GM13976 (cell line): ENCODE data around the gene UBE2Q1.

Experiments used
- DNase-seq: peaks from one replicate; pipeline ENCODE4 v3.0.0; 2012; ENCODE audit warnings: low spot score
- in situ Hi-C: fragments of 300-500 bp; cut with MboI; formaldehyde crosslinking; loops from one replicate; pipeline ENCODE4 v1.12.0; 2022; ENCODE audit warnings: low sequenced_read_pairs, mixed read lengths, inconsistent platforms; ENCODE audit not compliant: unreplicated experiment
- TF ChIP-seq, protein P1 (sequence below): IDR thresholded peaks from 2 replicates; pipeline ENCODE4 v1.5.1; 2012; ENCODE audit warnings: borderline replicate concordance, mild to moderate bottlenecking; ENCODE audit not compliant: insufficient read depth; ENCODE audit errors: extremely low read depth, missing control alignments, control extremely low read depth

UBE2Q1 gene

DNA sequence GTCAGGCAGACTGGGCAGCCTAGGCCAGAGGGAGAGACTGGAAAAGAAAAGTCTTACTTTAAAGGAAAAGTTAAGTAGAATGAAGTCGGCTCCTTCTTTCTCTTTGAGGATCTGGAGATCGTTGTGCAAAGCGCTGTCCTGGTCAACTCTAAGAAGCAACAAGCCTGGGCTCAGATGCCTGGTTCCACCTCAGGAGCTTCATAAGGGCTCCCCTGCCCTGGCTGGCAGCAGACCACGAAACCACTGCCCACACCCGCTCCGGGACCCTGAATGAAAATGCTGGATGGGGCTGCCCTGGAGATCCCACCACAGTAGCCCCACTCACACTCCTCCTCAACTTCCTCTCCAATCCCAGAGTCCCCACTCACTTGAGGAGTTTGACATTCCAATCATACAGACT lies 6.4 kb downstream of the UBE2Q1 start:
- no peak for DNase-seq
- in situ Hi-C loops = loop anchor here (25.0 kb wide), 2 partner anchors 335 to 510 kb away; partner anchors contain the start of genes ADAM15 and EFNA4
- TF ChIP-seq, protein P1, sequence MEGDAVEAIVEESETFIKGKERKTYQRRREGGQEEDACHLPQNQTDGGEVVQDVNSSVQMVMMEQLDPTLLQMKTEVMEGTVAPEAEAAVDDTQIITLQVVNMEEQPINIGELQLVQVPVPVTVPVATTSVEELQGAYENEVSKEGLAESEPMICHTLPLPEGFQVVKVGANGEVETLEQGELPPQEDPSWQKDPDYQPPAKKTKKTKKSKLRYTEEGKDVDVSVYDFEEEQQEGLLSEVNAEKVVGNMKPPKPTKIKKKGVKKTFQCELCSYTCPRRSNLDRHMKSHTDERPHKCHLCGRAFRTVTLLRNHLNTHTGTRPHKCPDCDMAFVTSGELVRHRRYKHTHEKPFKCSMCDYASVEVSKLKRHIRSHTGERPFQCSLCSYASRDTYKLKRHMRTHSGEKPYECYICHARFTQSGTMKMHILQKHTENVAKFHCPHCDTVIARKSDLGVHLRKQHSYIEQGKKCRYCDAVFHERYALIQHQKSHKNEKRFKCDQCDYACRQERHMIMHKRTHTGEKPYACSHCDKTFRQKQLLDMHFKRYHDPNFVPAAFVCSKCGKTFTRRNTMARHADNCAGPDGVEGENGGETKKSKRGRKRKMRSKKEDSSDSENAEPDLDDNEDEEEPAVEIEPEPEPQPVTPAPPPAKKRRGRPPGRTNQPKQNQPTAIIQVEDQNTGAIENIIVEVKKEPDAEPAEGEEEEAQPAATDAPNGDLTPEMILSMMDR = no peak

DNA sequence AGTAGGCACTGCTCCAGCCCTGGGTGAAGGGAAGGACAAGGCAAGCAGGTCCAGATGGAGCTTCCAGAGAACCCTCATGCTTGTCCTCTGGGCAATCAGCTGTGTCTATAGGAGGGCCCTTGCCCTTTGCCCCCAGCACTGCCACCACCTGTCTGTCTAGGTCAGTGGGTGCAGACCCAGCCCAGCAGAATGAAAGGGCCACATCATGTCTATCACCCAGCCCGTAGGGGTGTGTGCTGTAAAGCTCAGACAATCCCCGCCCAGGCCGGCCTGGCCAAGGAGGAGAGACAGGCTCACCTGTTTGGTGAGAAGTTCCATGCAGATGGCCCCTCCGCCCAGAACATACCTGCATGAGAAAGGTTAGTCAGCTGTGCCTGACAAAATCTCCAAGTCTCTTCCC lies 7.0 kb downstream of the UBE2Q1 start:
- TF ChIP-seq, protein P1 = no peak
- in situ Hi-C loops = loop anchor here (25.0 kb wide), 2 partner anchors 336 to 511 kb away; partner anchors contain the start of genes ADAM15 and EFNA4
- DNase-seq = no peak

DNA sequence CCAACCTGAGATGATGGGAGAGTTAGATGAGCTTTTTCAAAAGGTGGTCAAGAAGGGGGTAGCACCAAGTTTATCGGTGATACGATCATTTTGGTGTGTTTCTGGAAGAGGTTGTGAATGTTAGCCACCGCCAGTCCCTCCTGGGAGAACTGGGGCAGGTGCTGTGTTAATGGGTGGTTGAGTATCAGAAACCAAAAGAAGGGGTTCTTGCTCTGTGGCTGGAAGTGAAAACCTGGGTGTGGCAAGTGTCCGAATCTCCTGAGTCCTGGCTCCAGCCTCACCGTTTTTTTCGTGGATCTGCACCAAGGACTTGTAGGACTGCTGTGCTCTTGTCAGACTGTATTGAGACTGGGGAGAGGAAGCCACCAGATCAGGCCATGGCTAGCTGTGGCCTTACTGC lies 7.8 kb downstream of the UBE2Q1 start:
- TF ChIP-seq, protein P1 = no peak
- in situ Hi-C loops = loop anchor here (25.0 kb wide), 2 partner anchors 337 to 512 kb away; partner anchors contain the start of genes ADAM15 and EFNA4
- DNase-seq = no peak

DNA sequence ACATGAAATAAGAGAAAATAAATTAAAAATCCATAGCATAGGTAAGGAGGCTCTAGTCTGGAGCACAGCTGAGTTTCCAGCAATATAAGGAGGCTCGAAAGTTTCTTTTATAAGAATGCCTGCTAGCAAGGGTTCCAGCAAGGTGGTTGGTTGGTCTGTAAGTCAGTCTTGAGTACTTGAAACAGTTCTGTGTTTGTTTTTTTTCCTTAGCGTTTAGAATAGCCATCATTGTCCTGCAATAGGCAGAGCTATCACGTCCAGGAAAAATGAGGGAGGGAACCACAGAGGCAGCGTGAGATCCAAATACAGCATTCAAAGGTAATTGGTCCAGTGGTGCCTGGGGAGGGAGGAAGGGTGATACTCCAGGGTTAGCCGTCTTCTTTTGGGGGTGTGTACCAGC lies 8.4 kb downstream of the UBE2Q1 start:
- no peak for DNase-seq
- TF ChIP-seq, protein P1 = no peak
- in situ Hi-C loops = loop anchor here (25.0 kb wide), 2 partner anchors 337 to 512 kb away; partner anchors contain the start of genes ADAM15 and EFNA4

DNA sequence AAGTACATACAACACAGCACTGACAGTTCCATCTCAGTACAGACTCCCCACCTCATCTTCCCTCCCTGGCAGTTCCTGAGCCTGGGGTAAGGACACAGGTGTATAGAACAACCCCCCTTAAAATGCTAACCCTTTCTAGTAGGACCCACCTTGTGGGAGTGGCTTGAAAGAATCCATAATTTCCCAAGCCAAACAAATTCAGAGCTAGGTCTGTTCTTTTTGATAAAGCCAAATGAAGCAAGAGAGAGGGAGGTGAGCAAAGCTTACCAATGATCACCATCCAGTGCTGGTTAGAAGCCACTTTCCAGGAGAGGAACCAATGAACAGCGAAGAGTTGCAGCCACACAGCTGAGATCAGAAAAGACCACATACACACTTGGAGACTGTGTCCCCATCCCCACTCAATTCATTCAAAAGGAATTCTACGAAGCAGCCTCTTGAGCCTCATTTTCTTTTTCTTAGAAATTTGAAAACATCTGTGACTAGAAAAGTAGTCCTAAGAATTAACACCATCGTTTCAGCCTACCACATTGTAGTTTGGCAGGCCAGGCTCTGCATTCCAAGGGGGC lies 9.2 kb downstream of the UBE2Q1 start:
- TF ChIP-seq, protein P1 = no peak
- no peak for DNase-seq
- in situ Hi-C loops = no loop called here

DNA sequence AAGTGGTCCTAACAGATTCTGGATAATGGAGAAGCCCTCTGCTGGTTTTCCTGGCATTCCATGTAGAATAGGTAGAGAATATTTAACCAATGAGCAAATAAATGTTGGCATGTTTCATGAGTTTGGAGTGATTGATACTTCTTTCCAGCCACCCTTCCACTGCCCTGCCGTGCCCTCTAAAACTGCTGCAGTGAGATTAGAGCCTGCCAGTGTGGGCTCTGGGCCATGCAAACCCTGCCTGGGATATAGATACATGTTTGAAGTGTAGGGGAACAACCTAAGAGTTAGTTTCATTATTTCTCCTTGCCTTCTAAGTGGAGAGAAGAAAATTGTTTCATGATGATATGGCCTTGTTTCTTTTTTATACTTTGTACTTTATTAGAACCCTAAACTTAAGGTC lies 10.4 kb downstream of the UBE2Q1 start:
- TF ChIP-seq, protein P1 = no peak
- DNase-seq = no peak
- in situ Hi-C loops = no loop called here

DNA sequence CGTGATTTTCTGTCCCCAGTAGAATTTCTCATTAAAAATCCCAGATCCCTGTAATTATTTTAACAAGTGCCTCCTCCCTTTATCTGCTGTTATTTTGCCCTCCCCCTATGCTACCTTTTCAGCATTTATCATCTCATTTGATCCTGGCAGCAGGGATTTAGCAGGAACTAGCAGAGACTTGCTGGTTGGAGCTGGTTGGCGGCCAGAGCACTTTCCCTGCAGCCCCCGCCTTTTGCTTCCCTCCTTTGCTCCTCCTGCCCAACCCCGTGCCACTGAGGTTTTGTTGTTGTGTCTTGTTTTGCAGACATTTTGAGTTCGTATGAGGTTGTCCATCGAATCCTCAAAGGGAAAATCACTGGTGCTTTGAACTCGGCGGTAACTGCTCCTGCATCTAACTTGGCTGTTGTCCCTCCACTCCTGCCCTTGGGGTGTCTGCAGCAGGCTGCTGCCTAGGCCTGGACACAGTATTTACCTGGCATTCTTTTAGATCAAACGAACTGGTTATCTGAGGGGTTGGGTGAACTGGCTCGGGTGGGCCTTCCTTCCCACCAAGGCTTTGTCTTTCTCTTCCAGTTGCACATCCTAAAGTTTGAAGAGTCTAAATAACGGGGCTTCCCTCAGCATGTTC lies 11.2 kb downstream of the UBE2Q1 start:
- TF ChIP-seq, protein P1 = no peak
- in situ Hi-C loops = no loop called here

More for the DNA sequence above, 11.2 kb downstream of the UBE2Q1 start:
- DNase-seq = no peak
